Neural cell (in vitro differentiated cells): ENCODE data around the gene TRIM2.

Experiments
- CTCF ChIP-seq: fragments of 450-650 bp; IDR thresholded peaks from 2 replicates; pipeline ENCODE4 v1.5.1; 2014; ENCODE audit warnings: antibody characterized with exemption, mild to moderate bottlenecking, moderate library complexity; ENCODE audit not compliant: poor library complexity, severe bottlenecking
- POLR2AphosphoS5 ChIP-seq: IDR thresholded peaks from 2 replicates; pipeline ENCODE4 v1.6.1; 2012

- no peak for TF ChIP-seq POLR2AphosphoS5
- no peak for TF ChIP-seq CTCF
These were observed 38.0 kb downstream of the TRIM2 start for GRCh38 chr4:153241970-153242838.
